Ovary (tissue), 3 donors: Measurements from ENCODE around the gene CTRB1.

Experiments
- EP300 ChIP-seq: sonication (generic); formaldehyde crosslinking; IDR thresholded peaks from one replicate; pipeline ENCODE4 v1.6.1; 2017; ENCODE audit warnings: antibody characterized with exemption
- TF ChIP-seq, protein P1 (sequence below), 3 donors: fragments of 450-650 bp in 2 of 3; fragments of 200-600 bp in 1 of 3; IDR thresholded peaks; one replicate each; pipeline versions ENCODE4 v1.5.1 to v1.8.0; 2016 to 2022; ENCODE audit warnings: antibody characterized with exemption in 3 of 3, mild to moderate bottlenecking in 1 of 3
- donor health status: DM: no; HTN: no; CAD: no.

DNA sequence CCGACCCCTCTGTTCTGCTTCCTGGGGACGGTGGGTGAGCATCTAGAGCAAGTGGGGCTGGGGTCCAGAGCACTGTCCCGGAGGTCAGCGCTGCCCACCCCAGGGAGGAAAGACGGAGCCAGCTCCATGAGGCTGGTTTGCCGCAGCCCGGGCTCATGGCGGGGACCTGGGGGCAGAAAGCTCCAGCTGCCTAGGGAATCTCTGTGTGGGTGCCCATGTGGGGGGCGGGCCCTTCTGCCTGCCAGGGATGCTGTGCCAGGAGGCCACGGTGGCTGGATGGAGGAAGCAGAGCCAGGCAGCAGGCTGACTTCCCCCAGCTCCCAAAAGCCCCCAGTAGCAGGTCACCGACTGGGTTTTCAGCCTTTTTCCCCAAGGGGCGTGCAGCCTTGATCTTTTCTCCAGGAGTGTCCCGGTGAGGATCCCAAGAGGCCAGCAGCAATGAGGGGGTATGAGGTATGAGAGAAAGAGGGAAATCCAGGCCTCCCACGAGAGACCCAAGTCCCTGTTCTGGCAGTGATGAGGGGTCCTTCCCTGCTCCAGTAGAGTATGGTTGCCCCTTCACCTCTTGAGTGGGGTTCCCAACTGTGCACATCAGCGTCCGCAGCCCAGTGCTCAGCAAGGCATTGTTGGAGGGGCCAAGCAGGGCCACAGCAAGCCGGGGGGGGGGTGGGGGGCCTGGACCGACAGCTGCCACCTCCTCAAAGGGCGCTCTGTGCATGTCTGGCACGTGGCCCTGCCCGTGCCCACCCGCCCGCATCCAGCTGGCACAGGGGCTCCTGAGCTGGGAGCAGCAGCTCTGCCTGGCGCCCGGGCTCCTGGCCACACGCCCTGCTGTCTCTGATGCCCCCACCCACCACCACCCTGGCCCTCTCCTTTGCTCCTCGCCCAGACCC lies 48.2 kb downstream of the CTRB1 start:
- no peak for TF ChIP-seq EP300
- TF ChIP-seq, protein P1, sequence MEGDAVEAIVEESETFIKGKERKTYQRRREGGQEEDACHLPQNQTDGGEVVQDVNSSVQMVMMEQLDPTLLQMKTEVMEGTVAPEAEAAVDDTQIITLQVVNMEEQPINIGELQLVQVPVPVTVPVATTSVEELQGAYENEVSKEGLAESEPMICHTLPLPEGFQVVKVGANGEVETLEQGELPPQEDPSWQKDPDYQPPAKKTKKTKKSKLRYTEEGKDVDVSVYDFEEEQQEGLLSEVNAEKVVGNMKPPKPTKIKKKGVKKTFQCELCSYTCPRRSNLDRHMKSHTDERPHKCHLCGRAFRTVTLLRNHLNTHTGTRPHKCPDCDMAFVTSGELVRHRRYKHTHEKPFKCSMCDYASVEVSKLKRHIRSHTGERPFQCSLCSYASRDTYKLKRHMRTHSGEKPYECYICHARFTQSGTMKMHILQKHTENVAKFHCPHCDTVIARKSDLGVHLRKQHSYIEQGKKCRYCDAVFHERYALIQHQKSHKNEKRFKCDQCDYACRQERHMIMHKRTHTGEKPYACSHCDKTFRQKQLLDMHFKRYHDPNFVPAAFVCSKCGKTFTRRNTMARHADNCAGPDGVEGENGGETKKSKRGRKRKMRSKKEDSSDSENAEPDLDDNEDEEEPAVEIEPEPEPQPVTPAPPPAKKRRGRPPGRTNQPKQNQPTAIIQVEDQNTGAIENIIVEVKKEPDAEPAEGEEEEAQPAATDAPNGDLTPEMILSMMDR (IDR thresholded peaks at IDR 0.05) = no peak
